GM12878 (cell line): ENCODE results near the gene INSC. TPM values are rescaled to one million over a fixed set of nuclear protein-coding genes. Genes with fewer than 3 reads are reported as not detected.

ENCODE experiments used
- ATAC-seq: fragments of 200-7000 bp; cut with Tn5 transposase; 3 replicates; pipeline ENCODE4 v1.9.1; 2020; ENCODE audit warnings: mild to moderate bottlenecking, moderate library complexity
- BruUV-seq: library from RNA; stranded (reverse); fragments of 400-500 nt; replicated peaks from 2 replicates; lab custom pipeline; 2021; lab: Mats Ljungman, UMichigan
- CTCF ChIA-PET: fragments of 300-600 bp; sonication (Branson Sonifier 250); formaldehyde crosslinking; extraction: SDS; loops from one replicate; lab custom pipeline; 2021; ENCODE audit warnings: inconsistent platforms; lab: Yijun Ruan, JAX
- POLR2A ChIA-PET: fragments of 350-600 bp; formaldehyde crosslinking; extraction: SDS; loops from one replicate; lab custom pipeline; 2021; ENCODE audit warnings: inconsistent platforms; lab: Charles Lee
- RAD21 ChIA-PET: fragments of 300-600 bp; sonication (Branson Sonifier 250); formaldehyde crosslinking; loops from one replicate; lab custom pipeline; 2023; ENCODE audit warnings: antibody characterized with exemption; ENCODE audit not compliant: unreplicated experiment; lab: Charles Lee
- SMC1A ChIA-PET: fragments of 300-600 bp; sonication (Branson Sonifier 250); formaldehyde crosslinking; loops from one replicate; lab custom pipeline; 2023; ENCODE audit not compliant: unreplicated experiment, uncharacterized antibody; lab: Charles Lee
- DNase-seq: peaks from one replicate; pipeline ENCODE4 v3.0.0-alpha.2; 2011; ENCODE audit warnings: low read depth, low spot score
- FAIRE-seq: peaks from 3 replicates; lab custom pipeline; 2011; peaks lifted over from hg19 to GRCh38; lab: Jason Lieb, UNC
- H2AFZ ChIP-seq: 2 replicates; pipeline ENCODE4 v1.6.0; 2011; ENCODE audit warnings: low read depth, low read length, control low read depth; ENCODE audit not compliant: control insufficient read depth
- H3K27ac ChIP-seq: 2 replicates; pipeline ENCODE4 v1.5.1; 2011; ENCODE audit warnings: control low read depth; ENCODE audit not compliant: control insufficient read depth, insufficient read depth
- H3K27me3 ChIP-seq, 2 experiments: replicated peaks in 1 of 2; 2 replicates each; pipeline versions ENCODE4 v1.6.0 to v1.6.1; 2011; ENCODE audit warnings: low read length in 1 of 2; ENCODE audit not compliant: control insufficient read depth in 2 of 2, insufficient read depth in 2 of 2
- H3K36me3 ChIP-seq, 2 experiments: 2 replicates each; pipeline ENCODE4 v1.5.1; 2011; ENCODE audit warnings: low read length in 1 of 2; ENCODE audit not compliant: control insufficient read depth in 2 of 2, insufficient read depth in 2 of 2
- H3K4me1 ChIP-seq: 2 replicates; pipeline ENCODE4 v1.6.1; 2011; ENCODE audit warnings: mild to moderate bottlenecking, low read length, moderate library complexity, mixed read lengths; ENCODE audit not compliant: control insufficient read depth, insufficient read depth
- H3K4me2 ChIP-seq: 2 replicates; pipeline ENCODE4 v1.6.0; 2011; ENCODE audit warnings: control low read depth; ENCODE audit not compliant: control insufficient read depth, insufficient read depth
- H3K4me3 ChIP-seq: fragments of 200-600 bp; sonication (generic); 2 replicates; pipeline ENCODE4 v1.5.1; 2016
- H3K79me2 ChIP-seq: 2 replicates; pipeline ENCODE4 v1.6.0; 2011; ENCODE audit warnings: low read length; ENCODE audit not compliant: control insufficient read depth, insufficient read depth
- H3K9ac ChIP-seq: 2 replicates; pipeline ENCODE4 v1.8.0; 2011; ENCODE audit warnings: low read length, control low read depth, mixed read lengths; ENCODE audit not compliant: control insufficient read depth, insufficient read depth
- H3K9me3 ChIP-seq: replicated peaks from 3 replicates; pipeline ENCODE4 v1.5.1; 2011; ENCODE audit warnings: mild to moderate bottlenecking, low read length; ENCODE audit not compliant: control insufficient read depth, insufficient read depth
- H4K20me1 ChIP-seq: 2 replicates; pipeline ENCODE4 v1.6.0; 2011; ENCODE audit not compliant: control insufficient read depth, insufficient read depth
- HDGF ChIP-seq: fragments of 450-650 bp; IDR thresholded peaks from 2 replicates; pipeline ENCODE4 v1.6.1; 2016; ENCODE audit warnings: antibody characterized with exemption
- LARP7 ChIP-seq: fragments of 450-650 bp; IDR thresholded peaks from 2 replicates; pipeline ENCODE4 v1.6.1; 2017; ENCODE audit warnings: mild to moderate bottlenecking
- POLR2AphosphoS5 ChIP-seq: IDR thresholded peaks from 2 replicates; pipeline ENCODE4 v1.6.1; 2011; ENCODE audit warnings: mild to moderate bottlenecking, low read length, inconsistent platforms
- ZNF207 ChIP-seq: fragments of 450-650 bp; IDR thresholded peaks from 2 replicates; pipeline ENCODE4 v1.6.1; 2014; ENCODE audit warnings: antibody characterized with exemption, mild to moderate bottlenecking, borderline replicate concordance
- WGBS: methylation state at CpG from one replicate; pipeline ENCODE4 v1.1.6; 2016; ENCODE audit warnings: low lambda C conversion rate; ENCODE audit not compliant: insufficient replicate concordance, insufficient coverage; ENCODE audit errors: missing lambda C conversion rate; 5-methylcytosine and 5-hydroxymethylcytosine counted together
- in situ Hi-C: fragments of 300-500 bp; cut with MboI; formaldehyde crosslinking; loops from 9 replicates; pipeline ENCODE4 v1.14.3; 2018; ENCODE audit warnings: mixed read lengths
- intact Hi-C: fragments of 100-400 bp; cut with micrococcal nuclease; formaldehyde crosslinking; loops from one replicate; pipeline ENCODE4 v1.14.2; 2022; ENCODE audit not compliant: unreplicated experiment
- polyA plus RNA-seq, 11 experiments: library from polyadenylated mRNA; depleted of rRNA in 4 of 11; unstranded in 6 of 11; stranded (reverse) in 5 of 11; fragments of >200 nt; fragmentation: Nextera tagmentation in 4 of 11; fragmentation: Illumina TruSeq in 1 of 11; extraction: Ambion mirVana in 4 of 11; extraction: Trizol in 1 of 11; gene quantifications; 1 replicate in 1 of 11; 2 replicates in 10 of 11; pipeline versions ENCODE4 v1.2.1 to v1.2.3, GENCODE V29; 2011 to 2016; ENCODE audit warnings: inconsistent platforms in 2 of 11, missing spikeins in 2 of 11, low read depth in 1 of 11
- total RNA-seq, 4 experiments: library from RNA; depleted of rRNA in 3 of 4; stranded (reverse); fragments of >200 nt in 3 of 4; fragmentation: Illumina TruSeq in 1 of 4; extraction: Trizol in 1 of 4; gene quantifications; 2 replicates each; pipeline versions ENCODE4 v1.2.1 to v1.2.3, GENCODE V29; 2013 to 2021
- TF ChIP-seq, protein P1 (sequence below): fragments of 450-650 bp; IDR thresholded peaks from 2 replicates; pipeline ENCODE4 v1.6.1; 2017; ENCODE audit warnings: mild to moderate bottlenecking, moderate library complexity
- TF ChIP-seq, protein P2 (sequence below): fragments of 450-650 bp; formaldehyde crosslinking; IDR thresholded peaks from 2 replicates; pipeline ENCODE4 v1.4.0; 2022; ENCODE audit warnings: mild to moderate bottlenecking, moderate library complexity

Gene INSC
- total and polyA plus RNA-seq, 10 of the 15 experiments (the other 5 are each of a cell fraction or from before 2014, with no cell fraction given), result 0.13 to 0.33 TPM; not detected in 8

DNA sequence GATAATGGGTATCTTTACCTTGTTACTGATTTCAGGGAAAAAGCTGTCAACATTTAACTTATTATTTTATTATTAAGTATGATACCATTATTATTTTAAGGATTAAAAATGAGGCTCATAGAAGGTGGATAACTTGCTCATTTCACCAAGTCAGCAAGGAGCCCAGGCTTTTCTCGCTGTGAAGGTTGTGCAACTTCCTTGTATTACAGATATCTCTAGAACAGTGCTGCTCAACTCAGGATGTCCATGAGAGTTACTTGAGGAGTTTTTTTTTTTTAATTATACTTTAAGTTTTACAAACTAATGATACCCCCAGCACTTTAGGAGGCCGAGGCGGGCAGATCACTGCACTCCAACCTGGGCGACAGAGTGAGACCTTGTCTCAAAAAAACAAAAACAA, 98.2 kb downstream of the INSC start (continued):
- TF ChIP-seq LARP7, result no peak

DNA sequence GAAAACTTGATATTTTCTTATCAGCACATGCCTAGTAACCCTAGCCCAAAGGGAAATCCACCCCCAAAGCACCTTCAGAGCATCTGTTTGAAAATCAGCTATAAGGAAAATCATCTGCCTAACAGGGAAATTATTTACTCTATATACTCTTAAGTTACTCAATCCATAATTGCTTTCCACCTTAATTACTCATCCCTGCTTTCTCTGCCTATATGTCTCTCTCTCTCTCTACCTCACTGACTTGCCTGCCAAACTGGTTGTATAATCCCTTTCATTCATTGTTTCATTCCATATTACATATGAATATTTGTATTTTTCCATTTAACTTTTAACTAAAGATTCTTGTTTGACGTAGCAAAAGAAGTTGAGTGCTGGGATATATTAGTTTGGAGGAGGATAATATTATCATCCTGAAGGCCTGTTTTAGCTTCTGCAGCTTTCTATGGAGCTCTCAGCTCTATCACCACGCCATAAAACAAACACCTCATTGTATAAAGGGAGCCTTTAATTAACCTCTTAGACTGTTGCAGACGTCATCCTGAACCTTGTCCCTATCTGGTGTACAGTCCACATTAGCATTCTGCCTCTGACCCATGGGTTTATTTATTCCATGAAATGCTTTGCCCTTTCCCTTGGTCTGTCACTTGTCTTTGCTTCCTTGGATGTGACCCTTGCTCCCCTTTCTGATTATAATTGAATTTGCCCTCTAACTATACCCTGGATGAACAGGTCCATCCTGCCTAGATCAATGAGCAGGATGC, 98.9 kb downstream of the INSC start:
- DNase-seq (no peak), ATAC-seq (no peak), FAIRE-seq (no peak)
- Histone ChIP-seq H3K9ac (no peak overlapping the region), H3K27ac (no peak overlapping the region), H3K79me2 (no peaks in the 10 kb centered on the region), H3K4me3 (no peak overlapping the region), H3K4me2 (no peak overlapping the region), H4K20me1 (no peaks in the 10 kb centered on the region), H3K27me3 (no peaks in the 10 kb centered on the region), H2AFZ (no peak overlapping the region), H3K9me3 (no peaks in the 10 kb centered on the region), H3K4me1 (no peaks in the 10 kb centered on the region), H3K36me3 (no peaks in the 10 kb centered on the region)
- no peak for TF ChIP-seq HDGF
- TF ChIP-seq ZNF207, result no peak
- no peak for TF ChIP-seq POLR2AphosphoS5
- TF ChIP-seq, protein P1, sequence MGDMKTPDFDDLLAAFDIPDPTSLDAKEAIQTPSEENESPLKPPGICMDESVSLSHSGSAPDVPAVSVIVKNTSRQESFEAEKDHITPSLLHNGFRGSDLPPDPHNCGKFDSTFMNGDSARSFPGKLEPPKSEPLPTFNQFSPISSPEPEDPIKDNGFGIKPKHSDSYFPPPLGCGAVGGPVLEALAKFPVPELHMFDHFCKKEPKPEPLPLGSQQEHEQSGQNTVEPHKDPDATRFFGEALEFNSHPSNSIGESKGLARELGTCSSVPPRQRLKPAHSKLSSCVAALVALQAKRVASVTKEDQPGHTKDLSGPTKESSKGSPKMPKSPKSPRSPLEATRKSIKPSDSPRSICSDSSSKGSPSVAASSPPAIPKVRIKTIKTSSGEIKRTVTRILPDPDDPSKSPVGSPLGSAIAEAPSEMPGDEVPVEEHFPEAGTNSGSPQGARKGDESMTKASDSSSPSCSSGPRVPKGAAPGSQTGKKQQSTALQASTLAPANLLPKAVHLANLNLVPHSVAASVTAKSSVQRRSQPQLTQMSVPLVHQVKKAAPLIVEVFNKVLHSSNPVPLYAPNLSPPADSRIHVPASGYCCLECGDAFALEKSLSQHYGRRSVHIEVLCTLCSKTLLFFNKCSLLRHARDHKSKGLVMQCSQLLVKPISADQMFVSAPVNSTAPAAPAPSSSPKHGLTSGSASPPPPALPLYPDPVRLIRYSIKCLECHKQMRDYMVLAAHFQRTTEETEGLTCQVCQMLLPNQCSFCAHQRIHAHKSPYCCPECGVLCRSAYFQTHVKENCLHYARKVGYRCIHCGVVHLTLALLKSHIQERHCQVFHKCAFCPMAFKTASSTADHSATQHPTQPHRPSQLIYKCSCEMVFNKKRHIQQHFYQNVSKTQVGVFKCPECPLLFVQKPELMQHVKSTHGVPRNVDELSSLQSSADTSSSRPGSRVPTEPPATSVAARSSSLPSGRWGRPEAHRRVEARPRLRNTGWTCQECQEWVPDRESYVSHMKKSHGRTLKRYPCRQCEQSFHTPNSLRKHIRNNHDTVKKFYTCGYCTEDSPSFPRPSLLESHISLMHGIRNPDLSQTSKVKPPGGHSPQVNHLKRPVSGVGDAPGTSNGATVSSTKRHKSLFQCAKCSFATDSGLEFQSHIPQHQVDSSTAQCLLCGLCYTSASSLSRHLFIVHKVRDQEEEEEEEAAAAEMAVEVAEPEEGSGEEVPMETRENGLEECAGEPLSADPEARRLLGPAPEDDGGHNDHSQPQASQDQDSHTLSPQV, result no peak
- TF ChIP-seq, protein P2, sequence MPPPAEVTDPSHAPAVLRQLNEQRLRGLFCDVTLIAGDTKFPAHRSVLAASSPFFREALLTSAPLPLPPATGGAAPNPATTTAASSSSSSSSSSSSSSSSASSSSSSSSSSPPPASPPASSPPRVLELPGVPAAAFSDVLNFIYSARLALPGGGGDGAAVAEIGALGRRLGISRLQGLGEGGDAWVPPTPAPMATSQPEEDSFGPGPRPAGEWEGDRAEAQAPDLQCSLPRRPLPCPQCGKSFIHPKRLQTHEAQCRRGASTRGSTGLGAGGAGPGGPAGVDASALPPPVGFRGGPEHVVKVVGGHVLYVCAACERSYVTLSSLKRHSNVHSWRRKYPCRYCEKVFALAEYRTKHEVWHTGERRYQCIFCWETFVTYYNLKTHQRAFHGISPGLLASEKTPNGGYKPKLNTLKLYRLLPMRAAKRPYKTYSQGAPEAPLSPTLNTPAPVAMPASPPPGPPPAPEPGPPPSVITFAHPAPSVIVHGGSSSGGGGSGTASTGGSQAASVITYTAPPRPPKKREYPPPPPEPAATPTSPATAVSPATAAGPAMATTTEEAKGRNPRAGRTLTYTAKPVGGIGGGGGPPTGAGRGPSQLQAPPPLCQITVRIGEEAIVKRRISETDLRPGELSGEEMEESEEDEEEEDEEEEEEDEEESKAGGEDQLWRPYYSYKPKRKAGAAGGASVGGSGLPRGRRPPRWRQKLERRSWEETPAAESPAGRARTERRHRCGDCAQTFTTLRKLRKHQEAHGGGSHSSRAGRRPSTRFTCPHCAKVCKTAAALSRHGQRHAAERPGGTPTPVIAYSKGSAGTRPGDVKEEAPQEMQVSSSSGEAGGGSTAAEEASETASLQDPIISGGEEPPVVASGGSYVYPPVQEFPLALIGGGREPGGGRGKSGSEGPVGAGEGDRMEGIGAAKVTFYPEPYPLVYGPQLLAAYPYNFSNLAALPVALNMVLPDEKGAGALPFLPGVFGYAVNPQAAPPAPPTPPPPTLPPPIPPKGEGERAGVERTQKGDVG, result no peak
- WGBS, result 7% methylated on average over 3 of the region's 3 CpGs
- ChIA-PET POLR2A (no interaction called here), SMC1A (no interaction called here), CTCF (interaction anchor here (1.0 kb wide), 1 partner anchor 305 kb away, joined by 3 read pairs; no protein-coding TSS in a partner anchor), RAD21 (no interaction called here)
- intact Hi-C loops, result no loop called here
- in situ Hi-C loops, result no loop called here
- BruUV-seq, result no TSS peak
